Panc1 (cell line): Measurements from ENCODE around the gene PTH2. TPM values are rescaled to one million over a fixed set of nuclear protein-coding genes. Genes with fewer than 3 reads are reported as not detected.

Experiments
- ATAC-seq: fragments of 200-7000 bp; cut with Tn5 transposase; 2 replicates; pipeline ENCODE4 v1.9.1; 2020; ENCODE audit warnings: mild to moderate bottlenecking, moderate library complexity
- BruUV-seq: library from RNA; stranded (reverse); fragments of 400-500 nt; replicated peaks from 2 replicates; lab custom pipeline; 2021; lab: Mats Ljungman, UMichigan
- CTCF ChIA-PET: fragments of 300-600 bp; sonication (Branson Sonifier 250); formaldehyde crosslinking; loops from one replicate; lab custom pipeline; 2022; ENCODE audit warnings: antibody characterized with exemption; lab: Charles Lee
- POLR2A ChIA-PET: fragments of 300-600 bp; sonication (Branson Sonifier 250); formaldehyde crosslinking; loops from one replicate; lab custom pipeline; 2022; ENCODE audit warnings: antibody characterized with exemption; lab: Charles Lee
- DNase-seq: peaks from one replicate; pipeline ENCODE4 v3.0.0-alpha.2; 2010; ENCODE audit warnings: low read depth, low spot score
- H3K27ac ChIP-seq: 2 replicates; pipeline ENCODE4 v1.5.1; 2011; ENCODE audit warnings: mild to moderate bottlenecking, low read length, inconsistent platforms
- H3K27me3 ChIP-seq: fragments of 200-500 bp; sonication (Bioruptor generic); 2 replicates; pipeline ENCODE4 v1.6.0; 2014; ENCODE audit warnings: low read length, inconsistent platforms; ENCODE audit not compliant: control insufficient read depth, insufficient read depth
- H3K36me3 ChIP-seq: fragments of 200-500 bp; sonication (Bioruptor generic); 2 replicates; pipeline ENCODE4 v1.5.1; 2014; ENCODE audit warnings: inconsistent platforms, mild to moderate bottlenecking, low read length, moderate library complexity; ENCODE audit not compliant: control insufficient read depth, insufficient read depth
- H3K4me1 ChIP-seq: 2 replicates; pipeline ENCODE4 v1.5.1; 2011; ENCODE audit warnings: inconsistent platforms, mild to moderate bottlenecking, low read length, moderate library complexity; ENCODE audit not compliant: control insufficient read depth, insufficient read depth
- H3K4me3 ChIP-seq, 2 experiments: 2 replicates each; pipeline ENCODE4 v1.5.1; 2011 to 2012; ENCODE audit warnings: low read depth in 2 of 2, low read length in 2 of 2, mild to moderate bottlenecking in 2 of 2, inconsistent platforms in 1 of 2, moderate library complexity in 1 of 2
- H3K9me3 ChIP-seq: fragments of 200-500 bp; sonication (Bioruptor generic); 2 replicates; pipeline ENCODE4 v1.5.1; 2014; ENCODE audit warnings: low read depth, mild to moderate bottlenecking, inconsistent platforms, low read length, moderate library complexity; ENCODE audit not compliant: control insufficient read depth, insufficient read depth
- CTCF ChIP-seq: fragments of 450-650 bp; IDR thresholded peaks from 2 replicates; pipeline ENCODE4 v1.5.1; 2017; ENCODE audit warnings: mild to moderate bottlenecking
- POLR2AphosphoS5 ChIP-seq: IDR thresholded peaks from 2 replicates; pipeline ENCODE4 v1.6.1; 2012; ENCODE audit warnings: mild to moderate bottlenecking, low read depth, low read length, moderate library complexity
- REST ChIP-seq, 2 experiments: IDR thresholded peaks; 2 replicates each; pipeline ENCODE4 v1.6.1; 2011 to 2012; ENCODE audit warnings: low read depth in 2 of 2, control low read depth in 1 of 2, low read length in 1 of 2, mild to moderate bottlenecking in 1 of 2, moderate library complexity in 1 of 2; ENCODE audit not compliant: insufficient read depth in 1 of 2
- SIN3A ChIP-seq: IDR thresholded peaks from 2 replicates; pipeline ENCODE4 v1.6.1; 2012; ENCODE audit warnings: low read depth, mild to moderate bottlenecking, low read length, moderate library complexity, borderline replicate concordance; ENCODE audit not compliant: insufficient read depth
- TCF7L2 ChIP-seq: IDR thresholded peaks from 2 replicates; pipeline ENCODE4 v1.6.1; 2011; ENCODE audit warnings: mild to moderate bottlenecking, low read depth, low read length, inconsistent platforms
- in situ Hi-C: cut with HindIII; loops from 2 replicates; pipeline ENCODE4 v1.10.0; 2016; ENCODE audit warnings: low sequenced_read_pairs, low pct_unique_long_range_greater_than_20kb
- intact Hi-C: fragments of 100-400 bp; cut with micrococcal nuclease; formaldehyde crosslinking; loops from one replicate; pipeline ENCODE4 v1.10.0; 2022; ENCODE audit not compliant: unreplicated experiment
- total RNA-seq: library from RNA; stranded (reverse); gene quantifications from one replicate; pipeline ENCODE4 v1.2.1, GENCODE V29; 2021; ENCODE audit not compliant: unreplicated experiment

The PTH2 gene
- total RNA-seq, 1 experiment from 2014 or later, result not detected

GRCh38 chr19:49387936-49388372 is 35.3 kb downstream of the PTH2 start, which contains the start of gene KASH5:
Gene KASH5, plus strand, starts transcription at chr19:49388249. Its CDS starts 2,635 bp downstream, at chr19:49390884.
- intact Hi-C loops, result no loop called here
- H3K27me3 ChIP-seq, result no peaks in the 10 kb centered on the region
- ChIA-PET CTCF (interaction anchor here (1.0 kb wide), 1 partner anchor 54 kb away, joined by 3 read pairs; no protein-coding TSS in a partner anchor), POLR2A (no interaction called here)
- TF ChIP-seq SIN3A, result no peak
- TF ChIP-seq CTCF, result no peak
- peaks cover 1% of the 10 kb centered on the region; the same call in 1 of the 2 replicates for H3K9me3 ChIP-seq
- in situ Hi-C loops, result no loop called here
- H3K27ac ChIP-seq, result peak within 1 kb of the TSS; percentile 65
- no TSS peak for BruUV-seq
- peak within 1 kb of the TSS; percentile 15 to 37; a peak in 3 of 4 replicates for H3K4me3 ChIP-seq
- no peaks in the 10 kb centered on the region for H3K36me3 ChIP-seq
- H3K4me1 ChIP-seq, result no peaks in the 10 kb centered on the region
- ATAC-seq (peak; percentile 51; the same call in 1 of the 2 replicates), DNase-seq (no peak)

DNA sequence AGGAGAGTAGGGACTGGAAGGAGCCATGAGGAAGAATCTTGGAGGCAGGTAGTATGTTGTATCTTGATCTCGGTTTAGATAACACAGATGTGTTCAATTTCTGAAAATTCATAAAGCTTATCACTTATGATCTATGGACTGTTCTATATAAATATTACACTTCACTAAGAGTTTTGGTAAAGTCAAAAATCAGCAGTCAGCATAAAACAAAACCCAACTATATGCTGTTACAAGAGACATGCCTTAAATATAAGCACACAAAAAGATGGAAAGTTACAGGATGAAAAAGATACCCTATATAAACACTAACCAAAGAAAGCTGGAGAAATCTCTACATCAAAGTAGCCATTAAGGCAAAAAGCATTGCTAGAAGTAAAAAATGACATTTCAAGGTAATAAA is 39.6 kb downstream of the PTH2 start:
- H3K9me3 ChIP-seq, result peaks cover 8% of the 10 kb centered on the region; the same call in 1 of the 2 replicates
- intact Hi-C loops (no loop called here), in situ Hi-C loops (no loop called here)
- BruUV-seq, result no TSS peak
- no peak for DNase-seq
- CTCF ChIA-PET, result no interaction called here
- no peak overlapping the region for H3K27ac ChIP-seq
- H3K27me3 ChIP-seq, result no peaks in the 10 kb centered on the region
- POLR2A ChIA-PET, result no interaction called here
- no peak overlapping the region for H3K4me3 ChIP-seq
- TF ChIP-seq CTCF (no peak), TCF7L2 (no peak), REST (IDR thresholded peaks at IDR 0.05; ENCODE audit: insufficient read depth in 1 of 2, low read depth in 2 of 2, low read length in 1 of 2) (no peak), SIN3A (no peak), POLR2AphosphoS5 (no peak)
- no peak for ATAC-seq
- no peaks in the 10 kb centered on the region for H3K4me1 ChIP-seq
- no peaks in the 10 kb centered on the region for H3K36me3 ChIP-seq
